Stimulated activated CD4-positive, alpha-beta T cell treated with anti-CD3 and anti-CD28 coated beads, Interleukin-4, amount 100 ng/mL, for 4 hours (primary cell): Measurements from ENCODE around the gene CDKN2AIPNL.
"Not testable (repeated sequence)": the region's sequence is repeated elsewhere in the genome, so short reads cannot be mapped to it uniquely, and the experiment has no call there.

Experiments
- DNase-seq, 2 experiments: peaks; one replicate each; pipeline ENCODE4 v3.0.0-alpha.2; 2020

CDKN2AIPNL gene

GRCh38 chr5:134397196-134397595 is 14.5 kb downstream of the CDKN2AIPNL start:
- no peak for DNase-seq

GRCh38 chr5:134396274-134396673 is 15.4 kb downstream of the CDKN2AIPNL start:
- DNase-seq = no peak

GRCh38 chr5:134394932-134395331 is 16.7 kb downstream of the CDKN2AIPNL start:
- no peak for DNase-seq

GRCh38 chr5:134392301-134392700 is 19.4 kb downstream of the CDKN2AIPNL start:
- no peak for DNase-seq

- no peak for DNase-seq
Measured at GRCh38 chr5:134387443-134387842, 24.2 kb downstream of the CDKN2AIPNL start.

GRCh38 chr5:134383980-134384697 is 27.5 kb downstream of the CDKN2AIPNL start:
- no peak for DNase-seq

GRCh38 chr5:134382204-134382603 is 29.5 kb downstream of the CDKN2AIPNL start:
- not testable (repeated sequence) for DNase-seq

GRCh38 chr5:134380346-134380745 is 31.3 kb downstream of the CDKN2AIPNL start:
- no peak for DNase-seq

GRCh38 chr5:134374232-134374631 is 37.4 kb downstream of the CDKN2AIPNL start:
- peak in 1 of 2 experiments; percentile 13 for DNase-seq

GRCh38 chr5:134373633-134374032 is 38.0 kb downstream of the CDKN2AIPNL start:
- not testable (repeated sequence) for DNase-seq

GRCh38 chr5:134371834-134372340 is 39.8 kb downstream of the CDKN2AIPNL start:
- DNase-seq = peak; percentile 13 to 27

- DNase-seq = peak; percentile 96
Measured at GRCh38 chr5:134370871-134371833, 40.5 kb downstream of the CDKN2AIPNL start, which contains the start of gene UBE2B. UBE2B (plus strand) TSS chr5:134371569; CDS start chr5:134371596, 27 bp downstream.

GRCh38 chr5:134370311-134370870 is 41.3 kb downstream of the CDKN2AIPNL start:
- DNase-seq = peak in 1 of 2 experiments; percentile 49

- DNase-seq = no peak
Measured at GRCh38 chr5:134365604-134366003, 46.1 kb downstream of the CDKN2AIPNL start.

GRCh38 chr5:134355681-134356080 is 56.0 kb downstream of the CDKN2AIPNL start:
- no peak for DNase-seq
